Panc1 (cell line): ENCODE measurements around the gene USP17L18.
"Not testable (repeated sequence)": the region's sequence is repeated elsewhere in the genome, so short reads cannot be mapped to it uniquely, and the experiment has no call there.

ENCODE experiments used
- POLR2AphosphoS5 ChIP-seq: IDR thresholded peaks from 2 replicates; pipeline ENCODE4 v1.6.1; 2012; ENCODE audit warnings: mild to moderate bottlenecking, low read depth, low read length, moderate library complexity
- TF ChIP-seq, protein P1 (sequence below): fragments of 450-650 bp; IDR thresholded peaks from 2 replicates; pipeline ENCODE4 v1.5.1; 2017; ENCODE audit warnings: mild to moderate bottlenecking

DNA sequence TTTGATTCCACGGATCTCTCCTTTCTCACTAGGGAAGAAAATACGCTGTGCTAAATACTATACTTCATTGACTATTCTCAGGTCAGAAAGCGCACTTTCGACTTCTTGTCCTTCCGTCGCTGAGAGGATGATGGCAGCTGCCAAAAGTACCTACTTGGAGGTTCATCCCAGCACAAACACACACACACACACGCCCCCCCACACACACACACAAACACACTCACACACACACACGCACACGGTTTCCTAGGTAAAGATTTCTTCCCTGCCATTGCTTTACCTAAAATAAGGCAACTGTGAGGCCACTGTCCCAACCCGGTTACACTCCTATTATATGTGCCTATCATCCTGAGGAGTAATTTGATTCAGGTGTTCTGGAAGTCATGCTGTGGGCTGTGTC is 23.3 kb downstream of the USP17L18 start:
- TF ChIP-seq, protein P1, sequence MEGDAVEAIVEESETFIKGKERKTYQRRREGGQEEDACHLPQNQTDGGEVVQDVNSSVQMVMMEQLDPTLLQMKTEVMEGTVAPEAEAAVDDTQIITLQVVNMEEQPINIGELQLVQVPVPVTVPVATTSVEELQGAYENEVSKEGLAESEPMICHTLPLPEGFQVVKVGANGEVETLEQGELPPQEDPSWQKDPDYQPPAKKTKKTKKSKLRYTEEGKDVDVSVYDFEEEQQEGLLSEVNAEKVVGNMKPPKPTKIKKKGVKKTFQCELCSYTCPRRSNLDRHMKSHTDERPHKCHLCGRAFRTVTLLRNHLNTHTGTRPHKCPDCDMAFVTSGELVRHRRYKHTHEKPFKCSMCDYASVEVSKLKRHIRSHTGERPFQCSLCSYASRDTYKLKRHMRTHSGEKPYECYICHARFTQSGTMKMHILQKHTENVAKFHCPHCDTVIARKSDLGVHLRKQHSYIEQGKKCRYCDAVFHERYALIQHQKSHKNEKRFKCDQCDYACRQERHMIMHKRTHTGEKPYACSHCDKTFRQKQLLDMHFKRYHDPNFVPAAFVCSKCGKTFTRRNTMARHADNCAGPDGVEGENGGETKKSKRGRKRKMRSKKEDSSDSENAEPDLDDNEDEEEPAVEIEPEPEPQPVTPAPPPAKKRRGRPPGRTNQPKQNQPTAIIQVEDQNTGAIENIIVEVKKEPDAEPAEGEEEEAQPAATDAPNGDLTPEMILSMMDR = not testable (repeated sequence)
- TF ChIP-seq POLR2AphosphoS5 = not testable (repeated sequence)
